GM21528 (cell line): Measurements from ENCODE around the gene SPINK13.
"Not testable (repeated sequence)": the region's sequence is repeated elsewhere in the genome, so short reads cannot be mapped to it uniquely, and the experiment has no call there.

Experiments used
- ATAC-seq: cut with Tn5 transposase; IDR thresholded peaks from one replicate; pipeline ENCODE4 v1.9.1; 2021; ENCODE audit warnings: mild to moderate bottlenecking, moderate library complexity; ENCODE audit not compliant: unreplicated experiment, low FRiP score

Gene SPINK13

GRCh38 chr5:148311484-148311883 lies 42.9 kb downstream of the SPINK13 start:
- ATAC-seq: no peak

- ATAC-seq: no peak
Observed at GRCh38 chr5:148312153-148312552, 43.6 kb downstream of the SPINK13 start, which contains the start of gene SPINK7. Gene SPINK7 (plus strand): TSS chr5:148312423. CDS start chr5:148312484, 61 bp downstream.

- no peak for ATAC-seq
Observed at GRCh38 chr5:148314187-148314586, 45.6 kb downstream of the SPINK13 start.

GRCh38 chr5:148314731-148315130 lies 46.1 kb downstream of the SPINK13 start:
- ATAC-seq: no peak

GRCh38 chr5:148320011-148320963 lies 51.7 kb downstream of the SPINK13 start:
- ATAC-seq: not testable (repeated sequence)

- ATAC-seq: no peak
Observed at GRCh38 chr5:148333262-148333849, 64.8 kb downstream of the SPINK13 start.

GRCh38 chr5:148335259-148335658 lies 66.7 kb downstream of the SPINK13 start, which contains the start of gene SPINK9:
Gene SPINK9 (plus strand): TSS chr5:148335559. CDS start chr5:148335614, 55 bp downstream.
- no peak for ATAC-seq
